Astrocyte of the spinal cord (primary cell): ENCODE data around the gene ZNF417.
A peak's percentile ranks its signal among the peaks of the same experiment; 100 is the strongest.
"Not testable (repeated sequence)": the region's sequence is repeated elsewhere in the genome, so short reads cannot be mapped to it uniquely, and the experiment has no call there.

Experiments
- DNase-seq: peaks from one replicate; pipeline ENCODE4 v3.0.0; 2011; ENCODE audit warnings: low read depth, low spot score
- H3K4me3 ChIP-seq: 2 replicates; pipeline ENCODE4 v1.5.1; 2011; ENCODE audit warnings: low read depth, mild to moderate bottlenecking, low read length, moderate library complexity
- CTCF ChIP-seq: IDR thresholded peaks from 2 replicates; pipeline ENCODE4 v1.5.1; 2012; ENCODE audit warnings: low read depth, mild to moderate bottlenecking, low read length, inconsistent platforms
- in situ Hi-C: cut with HindIII; loops from 2 replicates; pipeline ENCODE4 v1.10.0; 2017; ENCODE audit warnings: low sequenced_read_pairs

The ZNF417 gene

DNA sequence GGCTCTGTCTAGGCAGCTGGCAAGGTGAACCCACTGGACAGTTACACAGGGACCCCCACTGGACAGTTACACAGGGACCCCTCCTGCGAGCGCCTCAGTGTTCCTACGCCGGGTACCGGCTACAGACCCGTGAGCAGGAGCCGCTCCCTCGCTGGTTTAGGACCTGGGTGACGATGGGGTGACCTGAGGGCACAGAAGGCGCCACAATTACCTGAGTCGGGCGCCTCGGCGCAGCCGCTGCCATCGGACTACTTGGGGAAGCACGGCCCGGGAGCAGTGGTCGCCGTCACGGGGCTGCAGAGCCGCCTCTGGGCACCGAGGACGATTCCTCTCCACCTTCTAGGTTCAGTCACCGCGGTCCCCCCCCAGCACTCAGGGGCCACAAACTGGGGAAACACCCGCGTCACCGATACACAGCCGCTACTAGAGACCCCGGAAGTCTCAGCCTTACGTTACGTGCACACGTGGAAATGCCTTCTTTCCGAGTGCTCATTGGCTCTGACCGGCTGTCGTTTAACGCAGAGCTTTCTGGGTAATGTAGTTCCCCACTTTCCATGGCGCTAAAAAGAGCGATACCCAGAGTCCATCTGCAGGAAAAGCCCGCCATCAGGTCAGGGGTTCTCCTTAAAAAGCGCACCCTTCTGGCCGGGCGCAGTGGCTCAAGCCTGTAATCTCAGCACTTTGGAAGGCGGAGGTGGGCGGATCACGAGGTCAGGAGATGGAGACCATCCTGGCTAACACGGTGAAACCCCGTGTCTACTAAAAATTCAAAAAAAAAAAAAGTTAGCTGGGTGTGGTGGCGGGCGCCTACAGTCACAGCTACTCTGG, at the start of gene ZNF417:
ZNF417 (minus strand) TSS at position 425 of the 828 bp plus-strand sequence; CDS start at position 244, 181 bp downstream.
- in situ Hi-C loops = not testable (repeated sequence)
- TF ChIP-seq CTCF = peak; percentile 39
- DNase-seq = peak; percentile 94
- peak within 1 kb of the TSS; percentile 76 for H3K4me3 ChIP-seq

GRCh38 chr19:57964761-57965160, 48.4 kb upstream of the ZNF417 start:
- no peak overlapping the region for H3K4me3 ChIP-seq
- DNase-seq = no peak
- TF ChIP-seq CTCF = no peak
- in situ Hi-C loops = no loop called here

DNA sequence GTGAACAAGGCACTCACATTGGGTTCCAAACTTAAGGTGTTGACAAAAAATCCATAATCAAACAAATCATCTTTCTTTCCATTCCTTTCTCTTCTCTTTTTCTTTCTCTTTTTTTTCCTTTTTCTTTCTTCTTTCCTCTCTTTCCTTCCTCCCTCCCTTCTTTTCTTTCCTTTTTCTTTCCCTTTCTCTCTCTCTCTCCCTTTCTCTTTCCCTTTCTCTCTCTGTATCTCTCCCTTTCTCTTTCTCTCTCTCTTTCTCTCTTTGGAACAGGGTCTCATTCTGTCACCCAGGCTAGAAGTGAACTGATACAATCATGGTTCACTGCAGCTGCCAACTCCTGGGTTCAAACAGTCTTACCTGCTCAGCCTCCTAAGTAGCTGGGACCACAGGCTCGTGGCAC, 45.4 kb upstream of the ZNF417 start:
- H3K4me3 ChIP-seq = no peak overlapping the region
- in situ Hi-C loops = no loop called here
- no peak for DNase-seq
- no peak for TF ChIP-seq CTCF

DNA sequence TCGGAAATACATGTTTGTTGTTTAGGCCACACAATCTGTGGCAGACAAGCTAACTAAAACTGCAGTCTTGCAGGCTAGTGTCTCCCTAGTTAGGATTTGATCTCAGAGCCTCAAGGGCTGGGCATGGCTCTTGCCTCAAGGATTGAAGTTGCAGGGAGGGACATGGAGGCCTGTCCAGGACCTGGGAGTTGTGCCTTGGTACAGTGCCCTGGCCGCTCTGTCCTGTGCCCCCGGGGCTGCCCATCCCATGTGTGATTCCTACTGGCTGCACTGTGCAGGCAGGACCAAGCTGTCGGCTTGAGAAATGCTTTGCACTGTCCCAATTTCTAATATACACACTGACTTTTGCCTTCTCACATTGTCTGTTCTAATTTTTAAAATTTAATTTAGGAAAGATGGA, 38.6 kb upstream of the ZNF417 start:
- no peak for TF ChIP-seq CTCF
- in situ Hi-C loops = no loop called here
- no peak for DNase-seq
- H3K4me3 ChIP-seq = no peak overlapping the region

- H3K4me3 ChIP-seq = no peak overlapping the region
- DNase-seq = no peak
- TF ChIP-seq CTCF = no peak
- in situ Hi-C loops = no loop called here
Observed at GRCh38 chr19:57949702-57950101, 33.3 kb upstream of the ZNF417 start.

DNA sequence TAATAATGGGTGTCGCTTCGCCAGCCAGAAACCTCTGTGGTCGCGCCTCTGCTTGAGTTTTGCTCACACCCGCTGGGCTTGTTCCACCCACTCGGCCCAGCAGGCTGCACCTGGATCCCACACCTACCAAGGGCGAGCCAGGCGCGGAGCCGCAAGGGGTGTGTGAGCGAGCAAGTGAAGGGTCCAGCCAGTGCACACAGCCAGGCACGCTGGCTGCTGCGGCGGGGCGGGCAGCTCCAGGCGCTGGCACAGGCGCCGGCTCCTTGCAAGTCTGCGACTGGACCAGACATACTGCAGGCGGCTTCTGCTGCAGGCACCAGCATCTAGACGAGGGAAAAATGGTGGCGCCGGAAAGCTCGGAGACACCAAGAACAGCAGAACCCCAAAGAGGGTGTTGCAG, 32.9 kb upstream of the ZNF417 start:
- no peak overlapping the region for H3K4me3 ChIP-seq
- TF ChIP-seq CTCF = no peak
- in situ Hi-C loops = no loop called here
- DNase-seq = no peak
